SK-N-SH (cell line): ENCODE measurements around the gene KLHDC8B. TPM values are rescaled to one million over a fixed set of nuclear protein-coding genes. Genes with fewer than 3 reads are reported as not detected.
A peak's percentile ranks its signal among the peaks of the same experiment; 100 is the strongest.

Experiments used
- CTCF ChIA-PET: fragments of 300-600, 350-600 bp; formaldehyde crosslinking; extraction: SDS; loops from one replicate; lab custom pipeline; 2021; lab: Yijun Ruan, JAX
- POLR2A ChIA-PET: fragments of 350-600 bp; sonication (Branson Sonifier 250); formaldehyde crosslinking; extraction: SDS; loops from one replicate; lab custom pipeline; 2020; ENCODE audit warnings: antibody characterized with exemption, inconsistent platforms; lab: Yijun Ruan, JAX
- DNase-seq: peaks from one replicate; pipeline ENCODE4 v3.0.0; 2012
- H2AFZ ChIP-seq: fragments of 200-600 bp; sonication (generic); 2 replicates; pipeline ENCODE4 v1.8.1; 2016; ENCODE audit warnings: antibody characterized with exemption, mild to moderate bottlenecking, low read depth
- H3F3A ChIP-seq: fragments of 200-600 bp; sonication (generic); replicated peaks from 2 replicates; pipeline ENCODE3; 2016; ENCODE audit warnings: antibody characterized with exemption, mild to moderate bottlenecking; ENCODE audit not compliant: insufficient read depth
- H3K27ac ChIP-seq, 2 experiments: fragments of 200-500 bp in 1 of 2; fragments of 200-600 bp in 1 of 2; sonication (Bioruptor generic) in 1 of 2; sonication (generic), shearing (Covaris generic) in 1 of 2; 2 replicates each; pipeline versions ENCODE4 v1.5.1 to v1.6.1; 2014 to 2016; ENCODE audit warnings: low read depth in 2 of 2, inconsistent platforms in 1 of 2, low read length in 1 of 2, mild to moderate bottlenecking in 1 of 2, mixed read lengths in 1 of 2
- H3K27me3 ChIP-seq: fragments of 200-600 bp; sonication (generic), shearing (Covaris generic); 2 replicates; pipeline ENCODE4 v1.6.1; 2016; ENCODE audit warnings: mixed run types; ENCODE audit not compliant: insufficient read depth
- H3K36me3 ChIP-seq, 2 experiments: fragments of 200-500 bp in 1 of 2; fragments of 200-600 bp in 1 of 2; sonication (Bioruptor generic) in 1 of 2; sonication (generic) in 1 of 2; replicated peaks in 1 of 2; 2 replicates each; pipeline versions ENCODE3 to v1.5.1; 2014 to 2016; ENCODE audit warnings: low read length in 1 of 2, mild to moderate bottlenecking in 1 of 2; ENCODE audit not compliant: insufficient read depth in 2 of 2, control insufficient read depth in 1 of 2
- H3K4me1 ChIP-seq, 2 experiments: fragments of 200-500 bp in 1 of 2; fragments of 200-600 bp in 1 of 2; sonication (Bioruptor generic) in 1 of 2; sonication (generic), shearing (Covaris generic) in 1 of 2; 2 replicates each; pipeline versions ENCODE4 v1.5.1 to v1.6.1; 2014 to 2016; ENCODE audit warnings: low read depth in 1 of 2, low read length in 1 of 2, mixed run types in 1 of 2; ENCODE audit not compliant: insufficient read depth in 2 of 2, control insufficient read depth in 1 of 2
- H3K4me2 ChIP-seq: fragments of 200-600 bp; sonication (generic), shearing (Covaris generic); 2 replicates; pipeline ENCODE4 v1.6.1; 2017; ENCODE audit warnings: mixed run types
- H3K4me3 ChIP-seq, 2 experiments: fragments of 200-500 bp in 1 of 2; fragments of 200-600 bp in 1 of 2; sonication (Bioruptor generic) in 1 of 2; sonication (generic), shearing (Covaris generic) in 1 of 2; 2 replicates each; pipeline versions ENCODE4 v1.5.1 to v1.8.1; 2014 to 2016; ENCODE audit warnings: low read depth in 2 of 2, inconsistent platforms in 1 of 2, low read length in 1 of 2, mild to moderate bottlenecking in 1 of 2, mixed read lengths in 1 of 2, moderate library complexity in 1 of 2
- H3K79me2 ChIP-seq: fragments of 200-600 bp; sonication (generic); 2 replicates; pipeline ENCODE4 v1.8.1; 2017; ENCODE audit warnings: mild to moderate bottlenecking; ENCODE audit not compliant: insufficient read depth
- H3K9ac ChIP-seq: fragments of 200-600 bp; sonication (generic); 2 replicates; pipeline ENCODE4 v1.6.1; 2017; ENCODE audit warnings: mixed run types
- H3K9me2 ChIP-seq: fragments of 200-600 bp; sonication (generic); 2 replicates; pipeline ENCODE4 v1.6.1; 2017; ENCODE audit warnings: mixed run types
- H3K9me3 ChIP-seq: fragments of 200-600 bp; sonication (generic); 2 replicates; pipeline ENCODE4 v1.6.1; 2017; ENCODE audit warnings: mixed run types, mild to moderate bottlenecking, moderate library complexity
- H4K20me1 ChIP-seq: fragments of 200-600 bp; sonication (generic); 2 replicates; pipeline ENCODE4 v1.6.1; 2017; ENCODE audit warnings: mild to moderate bottlenecking, mixed run types; ENCODE audit not compliant: insufficient read depth
- CHD2 ChIP-seq: fragments of 150-350 bp; IDR thresholded peaks from 2 replicates; pipeline ENCODE4 v1.6.1; 2018; ENCODE audit warnings: low read length; ENCODE audit not compliant: partially characterized antibody
- CTCF ChIP-seq: fragments of 200-600 bp; sonication (generic); IDR thresholded peaks from 2 replicates; pipeline ENCODE4 v1.6.1; 2017; ENCODE audit warnings: antibody characterized with exemption, mild to moderate bottlenecking, moderate library complexity
- ELF1 ChIP-seq: IDR thresholded peaks from 2 replicates; pipeline ENCODE4 v1.4.0; 2012
- EP300 ChIP-seq, 2 experiments: IDR thresholded peaks; 2 replicates each; pipeline versions ENCODE4 v1.4.0 to v1.6.1; 2012; ENCODE audit warnings: borderline replicate concordance in 1 of 2, low read depth in 1 of 2, low read length in 1 of 2
- EZH2phosphoT487 ChIP-seq: fragments of 200-600 bp; sonication (generic); IDR thresholded peaks from 2 replicates; pipeline ENCODE4 v1.6.1; 2017; ENCODE audit warnings: low read depth, mixed run types, mild to moderate bottlenecking, antibody characterized with exemption, moderate library complexity, borderline replicate concordance
- FOXM1 ChIP-seq: IDR thresholded peaks from 2 replicates; pipeline ENCODE4 v1.4.0; 2012; ENCODE audit warnings: low read depth, mild to moderate bottlenecking
- GABPA ChIP-seq: IDR thresholded peaks from 2 replicates; pipeline ENCODE4 v1.4.0; 2012; ENCODE audit warnings: low read depth, mild to moderate bottlenecking
- GATA2 ChIP-seq: sonication (generic); formaldehyde crosslinking; IDR thresholded peaks from 2 replicates; pipeline ENCODE4 v1.5.0; 2020; ENCODE audit warnings: mild to moderate bottlenecking, missing genetic modification reagents
- PBX3 ChIP-seq: IDR thresholded peaks from 2 replicates; pipeline ENCODE4; 2012
- POLR2AphosphoS5 ChIP-seq: IDR thresholded peaks from 2 replicates; pipeline ENCODE4 v1.6.1; 2012; ENCODE audit warnings: low read depth, low read length
- RAD21 ChIP-seq: IDR thresholded peaks from 2 replicates; pipeline ENCODE4 v1.6.1; 2012; ENCODE audit warnings: mild to moderate bottlenecking, low read length
- RCOR1 ChIP-seq: fragments of 150-350 bp; IDR thresholded peaks from 2 replicates; pipeline ENCODE4 v1.6.1; 2017; ENCODE audit warnings: antibody characterized with exemption, low read length
- RFX5 ChIP-seq: IDR thresholded peaks from 2 replicates; pipeline ENCODE4 v1.6.1; 2012; ENCODE audit warnings: mild to moderate bottlenecking, improper control_type of control experiment, low read length
- RXRA ChIP-seq: IDR thresholded peaks from 2 replicates; pipeline ENCODE4 v1.4.0; 2012; ENCODE audit warnings: low read depth, mild to moderate bottlenecking, borderline replicate concordance
- SIN3A ChIP-seq: IDR thresholded peaks from 2 replicates; pipeline ENCODE4 v1.6.1; 2012; ENCODE audit warnings: low read depth, mild to moderate bottlenecking, low read length, moderate library complexity, borderline replicate concordance
- SMC3 ChIP-seq: IDR thresholded peaks from 2 replicates; pipeline ENCODE4 v1.6.1; 2012; ENCODE audit warnings: low read depth, low read length, improper control_type of control experiment
- TEAD4 ChIP-seq: IDR thresholded peaks from 2 replicates; pipeline ENCODE4 v1.4.0; 2012; ENCODE audit warnings: mild to moderate bottlenecking, borderline replicate concordance; ENCODE audit not compliant: insufficient read depth
- USF2 ChIP-seq: fragments of 150-350 bp; IDR thresholded peaks from 2 replicates; pipeline ENCODE4 v1.6.1; 2017; ENCODE audit warnings: antibody characterized with exemption, low read length, low read depth, borderline replicate concordance
- YY1 ChIP-seq: IDR thresholded peaks from 2 replicates; pipeline ENCODE4 v1.4.0; 2012; ENCODE audit warnings: low read depth, mild to moderate bottlenecking
- WGBS: methylation state at CpG from one replicate; pipeline ENCODE4 v1.1.6; 2017; ENCODE audit warnings: low lambda C conversion rate; 5-methylcytosine and 5-hydroxymethylcytosine counted together
- polyA plus RNA-seq, 3 experiments: library from polyadenylated mRNA; depleted of rRNA; stranded (reverse); fragments of >200 nt; gene quantifications; 2 replicates each; pipeline ENCODE4 v1.2.3, GENCODE V29; 2012

KLHDC8B gene
- polyA plus RNA-seq, 1 of the 3 experiments (the other 2 are of a cell fraction), result 35.3 TPM

GRCh38 chr3:49134471-49135265, 36.7 kb upstream of the KLHDC8B start:
- H3K4me3 ChIP-seq, result no peak overlapping the region
- POLR2A ChIA-PET, result interaction anchor here (0.9 to 1.6 kb wide), 2 partner anchors 105 to 205 kb away, joined by 4 to 5 read pairs; partner anchors contain the start of gene USP4
- WGBS, result 56% methylated on average over 2 of the region's 3 CpGs

GRCh38 chr3:49135499-49135898, 35.9 kb upstream of the KLHDC8B start:
- no peak overlapping the region for H3K4me3 ChIP-seq
- CTCF ChIA-PET, result interaction anchor here (1.9 kb wide), 1 partner anchor 35 kb away, joined by 6 read pairs; the partner anchor contains the start of gene KLHDC8B
- TF ChIP-seq RXRA (no peak), RCOR1 (no peak), CHD2 (no peak), RAD21 (no peak), TEAD4 (no peak), FOXM1 (no peak), POLR2AphosphoS5 (no peak), EZH2phosphoT487 (no peak), GABPA (no peak), EP300 (IDR thresholded peaks at IDR 0.05; ENCODE audit: borderline replicate concordance in 1 of 2, low read depth in 1 of 2, low read length in 1 of 2) (no peak), YY1 (no peak), USF2 (no peak), RFX5 (no peak), PBX3 (no peak), ELF1 (no peak)

More at GRCh38 chr3:49134471-49135265, 36.7 kb upstream of the KLHDC8B start:
- H3K79me2 ChIP-seq, result peaks cover 32% of the 10 kb centered on the region
- peak; percentile 15; the same call in 1 of the 2 replicates for TF ChIP-seq CTCF
- TF ChIP-seq SIN3A, result no peak
- TF ChIP-seq GATA2 (CRISPR knock-in tag), result peak; percentile 40; the same call in 1 of the 2 replicates
- TF ChIP-seq SMC3, result no peak
- H3K27me3 ChIP-seq, result no peaks in the 10 kb centered on the region
- peaks cover 0 to 18% of the 10 kb centered on the region in 2 experiments; a peak in 1 of 4 replicates for H3K4me1 ChIP-seq
- H4K20me1 ChIP-seq, result no peaks in the 10 kb centered on the region
- H2AFZ ChIP-seq, result no peak overlapping the region
- no peaks in the 10 kb centered on the region for H3F3A ChIP-seq
- CTCF ChIA-PET, result interaction anchor here (1.6 to 1.9 kb wide), 2 partner anchors 24 to 36 kb away, joined by 5 to 6 read pairs; partner anchors contain the start of gene KLHDC8B
- peaks cover 0 to 11% of the 10 kb centered on the region in 2 experiments for H3K36me3 ChIP-seq
- no peaks in the 10 kb centered on the region for H3K9me2 ChIP-seq
- H3K9ac ChIP-seq, result peak overlapping the region; percentile 75; the same call in 1 of the 2 replicates
- H3K4me2 ChIP-seq, result peak overlapping the region; percentile 100
- no peak for DNase-seq
- peak overlapping the region in 1 of 2 experiments; percentile 83; a peak in 1 of 4 replicates for H3K27ac ChIP-seq
- H3K9me3 ChIP-seq, result no peaks in the 10 kb centered on the region

More at GRCh38 chr3:49135499-49135898, 35.9 kb upstream of the KLHDC8B start:
- H3K9ac ChIP-seq, result no peak overlapping the region
- H4K20me1 ChIP-seq, result no peaks in the 10 kb centered on the region
- H3F3A ChIP-seq, result no peaks in the 10 kb centered on the region
- no peaks in the 10 kb centered on the region for H3K27me3 ChIP-seq
- H3K9me3 ChIP-seq, result no peaks in the 10 kb centered on the region
- peaks cover 0 to 4% of the 10 kb centered on the region in 2 experiments for H3K36me3 ChIP-seq
- POLR2A ChIA-PET, result no interaction called here
- no peak overlapping the region for H3K27ac ChIP-seq
- no peak overlapping the region for H3K4me2 ChIP-seq
- no peak overlapping the region for H2AFZ ChIP-seq
- 78% methylated on average over 4 of the region's 4 CpGs for WGBS
- no peak for DNase-seq
- peaks cover 24% of the 10 kb centered on the region for H3K79me2 ChIP-seq
- H3K4me1 ChIP-seq, result peaks cover 0 to 18% of the 10 kb centered on the region in 2 experiments; a peak in 1 of 4 replicates
- H3K9me2 ChIP-seq, result no peaks in the 10 kb centered on the region
